ENCODE data around the gene ANXA11.
"Not testable (repeated sequence)": the region's sequence is repeated elsewhere in the genome, so short reads cannot be mapped to it uniquely, and the experiment has no call there.

ANXA11 gene

GRCh38 chr10:80205477-80206276, at the start of gene ANXA11:
Gene ANXA11 (minus strand): TSS chr10:80205537. CDS start chr10:80172861, 32,676 bp downstream.
- DNase-seq, result peak; percentile 84 to 85

GRCh38 chr10:80254726-80255125, 49.4 kb upstream of the ANXA11 start:
- DNase-seq, result not testable (repeated sequence)

- DNase-seq, result not testable (repeated sequence)
Measured at GRCh38 chr10:80253963-80254271, 48.6 kb upstream of the ANXA11 start.

GRCh38 chr10:80253266-80253962, 48.1 kb upstream of the ANXA11 start:
- DNase-seq, result no peak

GRCh38 chr10:80252296-80252887, 47.1 kb upstream of the ANXA11 start:
- DNase-seq, result no peak

- DNase-seq, result not testable (repeated sequence)
Measured at GRCh38 chr10:80251703-80252280, 46.5 kb upstream of the ANXA11 start.

- DNase-seq, result not testable (repeated sequence)
Measured at GRCh38 chr10:80250399-80250798, 45.1 kb upstream of the ANXA11 start.

GRCh38 chr10:80249906-80250305, 44.6 kb upstream of the ANXA11 start:
- not testable (repeated sequence) for DNase-seq

- DNase-seq, result not testable (repeated sequence)
Measured at GRCh38 chr10:80247611-80248010, 42.3 kb upstream of the ANXA11 start.

- DNase-seq, result not testable (repeated sequence)
Measured at GRCh38 chr10:80244371-80244770, 39.0 kb upstream of the ANXA11 start.

- DNase-seq, result not testable (repeated sequence)
Measured at GRCh38 chr10:80242341-80242740, 37.0 kb upstream of the ANXA11 start.

GRCh38 chr10:80236457-80236856, 31.1 kb upstream of the ANXA11 start:
- not testable (repeated sequence) for DNase-seq

- DNase-seq, result not testable (repeated sequence)
Measured at GRCh38 chr10:80234331-80235235, 29.2 kb upstream of the ANXA11 start.

- not testable (repeated sequence) for DNase-seq
Measured at GRCh38 chr10:80233871-80234270, 28.5 kb upstream of the ANXA11 start.

GRCh38 chr10:80226723-80227122, 21.4 kb upstream of the ANXA11 start:
- not testable (repeated sequence) for DNase-seq

GRCh38 chr10:80223031-80223419, 17.7 kb upstream of the ANXA11 start:
- not testable (repeated sequence) for DNase-seq

GRCh38 chr10:80218878-80219277, 13.5 kb upstream of the ANXA11 start:
- not testable (repeated sequence) for DNase-seq

- not testable (repeated sequence) for DNase-seq
Measured at GRCh38 chr10:80214368-80214982, 9.1 kb upstream of the ANXA11 start.

- DNase-seq, result not testable (repeated sequence)
Measured at GRCh38 chr10:80212535-80213115, 7.3 kb upstream of the ANXA11 start.

- DNase-seq, result no peak
Measured at GRCh38 chr10:80211786-80212185, 6.4 kb upstream of the ANXA11 start.

- no peak for DNase-seq
Measured at GRCh38 chr10:80210259-80210658, 4.9 kb upstream of the ANXA11 start.

Measured in stimulated activated CD4-positive, alpha-beta T cell treated with anti-CD3 and anti-CD28 coated beads, Interleukin-4, amount 100 ng/mL, for 4 hours (primary cell).